Stimulated activated CD4-positive, alpha-beta T cell treated with anti-CD3 and anti-CD28 coated beads, TNF-alpha, amount 100 ng/mL, for 4 hours (primary cell): ENCODE measurements around the gene CEP162.
"Not testable (repeated sequence)": the region's sequence is repeated elsewhere in the genome, so short reads cannot be mapped to it uniquely, and the experiment has no call there.

ENCODE experiments used
- DNase-seq, 3 experiments: peaks; one replicate each; pipeline ENCODE4 v3.0.0-alpha.2; 2020; ENCODE audit warnings: low read depth in 3 of 3

CEP162 gene

GRCh38 chr6:84224251-84224650 is 3.2 kb downstream of the CEP162 start:
- no peak for DNase-seq

GRCh38 chr6:84223608-84224007 is 3.8 kb downstream of the CEP162 start:
- DNase-seq: not testable (repeated sequence)

GRCh38 chr6:84222426-84222825 is 5.0 kb downstream of the CEP162 start:
- no peak for DNase-seq

- no peak for DNase-seq
These were observed 6.5 kb downstream of the CEP162 start for GRCh38 chr6:84220809-84221409.

- no peak for DNase-seq
These were observed 9.4 kb downstream of the CEP162 start for GRCh38 chr6:84218091-84218490.

- DNase-seq: no peak
These were observed 14.2 kb downstream of the CEP162 start for GRCh38 chr6:84213217-84213616.

GRCh38 chr6:84204011-84204410 is 23.4 kb downstream of the CEP162 start:
- no peak for DNase-seq

GRCh38 chr6:84199987-84200386 is 27.5 kb downstream of the CEP162 start:
- not testable (repeated sequence) for DNase-seq

GRCh38 chr6:84197708-84198107 is 29.7 kb downstream of the CEP162 start:
- no peak for DNase-seq

GRCh38 chr6:84193114-84193708 is 34.2 kb downstream of the CEP162 start:
- DNase-seq: no peak

GRCh38 chr6:84191802-84192201 is 35.6 kb downstream of the CEP162 start:
- DNase-seq: no peak

- DNase-seq: not testable (repeated sequence)
These were observed 38.1 kb downstream of the CEP162 start for GRCh38 chr6:84189356-84189755.

GRCh38 chr6:84183430-84183829 is 44.0 kb downstream of the CEP162 start:
- DNase-seq: no peak

- DNase-seq: no peak
These were observed 45.4 kb downstream of the CEP162 start for GRCh38 chr6:84182001-84182400.

- DNase-seq: no peak
These were observed 50.2 kb downstream of the CEP162 start for GRCh38 chr6:84177241-84177640.

- DNase-seq: no peak
These were observed 54.9 kb downstream of the CEP162 start for GRCh38 chr6:84172574-84172973.

- no peak for DNase-seq
These were observed 55.4 kb downstream of the CEP162 start for GRCh38 chr6:84172080-84172479.

GRCh38 chr6:84167457-84167856 is 60.0 kb downstream of the CEP162 start:
- no peak for DNase-seq

GRCh38 chr6:84166395-84166794 is 61.0 kb downstream of the CEP162 start:
- no peak for DNase-seq

GRCh38 chr6:84164328-84164727 is 63.1 kb downstream of the CEP162 start:
- DNase-seq: not testable (repeated sequence)

GRCh38 chr6:84161190-84161589 is 66.3 kb downstream of the CEP162 start:
- DNase-seq: no peak

GRCh38 chr6:84156306-84156705 is 71.1 kb downstream of the CEP162 start:
- DNase-seq: no peak

- no peak for DNase-seq
These were observed 75.8 kb downstream of the CEP162 start for GRCh38 chr6:84151669-84152068.

- no peak for DNase-seq
These were observed 76.7 kb downstream of the CEP162 start for GRCh38 chr6:84150705-84151104.
